ENCODE measurements around the gene HIRIP3. TPM values are rescaled to one million over a fixed set of nuclear protein-coding genes. Genes with fewer than 3 reads are reported as not detected.

The HIRIP3 gene
- total and polyA plus RNA-seq, 2 of the 13 experiments (the other 11 are each of a cell fraction or from before 2014, with no cell fraction given), result 12.6 to 17.2 TPM

DNA sequence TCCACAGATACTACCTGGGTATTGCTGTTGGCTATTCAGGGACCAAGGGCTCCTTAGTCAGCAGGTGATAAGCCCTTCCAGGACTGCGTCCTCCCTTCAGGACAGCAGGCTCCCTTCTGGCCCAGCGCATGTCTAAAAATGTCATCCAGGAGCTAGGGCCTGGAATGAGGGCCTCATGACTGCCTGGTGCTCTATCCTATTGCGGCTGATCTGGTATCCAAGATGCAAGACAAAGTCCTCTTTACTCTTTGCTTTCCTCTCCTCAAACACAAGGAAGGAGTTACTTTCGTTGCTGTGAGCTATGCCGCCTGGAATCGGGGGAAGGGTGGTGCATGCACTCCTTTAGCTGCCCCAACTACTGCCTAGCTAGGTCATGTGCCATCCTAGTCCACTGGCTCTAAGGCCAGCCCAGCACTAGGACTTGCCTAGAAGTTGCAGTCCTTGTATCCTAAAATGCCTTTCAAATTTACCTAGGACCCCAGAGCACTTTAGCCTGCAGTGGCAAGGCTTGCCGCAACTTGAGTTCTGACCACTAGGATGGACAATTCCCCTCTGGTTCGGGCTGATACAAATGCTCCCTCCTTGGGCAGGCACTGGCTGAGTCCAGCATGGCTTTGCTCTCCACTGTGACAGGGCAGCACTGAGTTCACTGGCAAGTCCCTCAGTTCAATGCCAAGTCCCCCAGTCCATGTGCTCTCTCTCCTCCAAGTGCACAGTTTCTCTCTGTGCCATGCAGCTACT lies 43.6 kb downstream of the HIRIP3 start (continued):
- TF ChIP-seq SETDB1 (CRISPR knock-in tag; IDR thresholded peaks at IDR 0.05; ENCODE audit: borderline replicate concordance) (no peak), AFF4 (CRISPR knock-in tag; IDR thresholded peaks at IDR 0.05) (no peak), XRCC5 (optimal IDR thresholded peaks at IDR 0.05; ENCODE audit: low read length) (peak; percentile 30), ARID4A (CRISPR knock-in tag; IDR thresholded peaks at IDR 0.05; ENCODE audit: borderline replicate concordance) (no peak), NFKB2 (CRISPR knock-in tag; IDR thresholded peaks at IDR 0.05; ENCODE audit: borderline replicate concordance) (no peak), ONECUT2 (CRISPR knock-in tag; IDR thresholded peaks at IDR 0.05) (no peak), STAG1 (CRISPR knock-in tag; IDR thresholded peaks at IDR 0.05) (peak; percentile 29; the same call in 1 of the 2 replicates)
- TF ChIP-seq, protein P1, sequence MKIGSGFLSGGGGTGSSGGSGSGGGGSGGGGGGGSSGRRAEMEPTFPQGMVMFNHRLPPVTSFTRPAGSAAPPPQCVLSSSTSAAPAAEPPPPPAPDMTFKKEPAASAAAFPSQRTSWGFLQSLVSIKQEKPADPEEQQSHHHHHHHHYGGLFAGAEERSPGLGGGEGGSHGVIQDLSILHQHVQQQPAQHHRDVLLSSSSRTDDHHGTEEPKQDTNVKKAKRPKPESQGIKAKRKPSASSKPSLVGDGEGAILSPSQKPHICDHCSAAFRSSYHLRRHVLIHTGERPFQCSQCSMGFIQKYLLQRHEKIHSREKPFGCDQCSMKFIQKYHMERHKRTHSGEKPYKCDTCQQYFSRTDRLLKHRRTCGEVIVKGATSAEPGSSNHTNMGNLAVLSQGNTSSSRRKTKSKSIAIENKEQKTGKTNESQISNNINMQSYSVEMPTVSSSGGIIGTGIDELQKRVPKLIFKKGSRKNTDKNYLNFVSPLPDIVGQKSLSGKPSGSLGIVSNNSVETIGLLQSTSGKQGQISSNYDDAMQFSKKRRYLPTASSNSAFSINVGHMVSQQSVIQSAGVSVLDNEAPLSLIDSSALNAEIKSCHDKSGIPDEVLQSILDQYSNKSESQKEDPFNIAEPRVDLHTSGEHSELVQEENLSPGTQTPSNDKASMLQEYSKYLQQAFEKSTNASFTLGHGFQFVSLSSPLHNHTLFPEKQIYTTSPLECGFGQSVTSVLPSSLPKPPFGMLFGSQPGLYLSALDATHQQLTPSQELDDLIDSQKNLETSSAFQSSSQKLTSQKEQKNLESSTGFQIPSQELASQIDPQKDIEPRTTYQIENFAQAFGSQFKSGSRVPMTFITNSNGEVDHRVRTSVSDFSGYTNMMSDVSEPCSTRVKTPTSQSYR (CRISPR knock-in tag; IDR thresholded peaks at IDR 0.05; ENCODE audit: borderline replicate concordance), result peak; percentile 38; the same call in 1 of the 2 replicates

Data from HepG2 (cell line).